HEK293T (cell line): Measurements from ENCODE around the gene ITM2B.

Experiments used
- CTCF ChIA-PET: fragments of 350-600 bp; formaldehyde crosslinking; extraction: SDS; loops from one replicate; lab custom pipeline; 2021; ENCODE audit warnings: antibody characterized with exemption, inconsistent platforms; lab: Yijun Ruan, JAX
- POLR2A ChIA-PET: fragments of 350-600 bp; formaldehyde crosslinking; extraction: SDS; loops from one replicate; lab custom pipeline; 2020; ENCODE audit warnings: antibody characterized with exemption, inconsistent platforms; lab: Yijun Ruan, JAX
- DNase-seq: peaks from one replicate; pipeline ENCODE4 v3.0.0; 2012; ENCODE audit warnings: mixed read lengths; ENCODE audit errors: extremely low spot score
- ARNT ChIP-seq: fragments of 450-650 bp; IDR thresholded peaks from 2 replicates; pipeline ENCODE4 v1.6.1; 2017; ENCODE audit warnings: mild to moderate bottlenecking
- BHLHE40 ChIP-seq: fragments of 450-650 bp; IDR thresholded peaks from 2 replicates; pipeline ENCODE4 v1.6.1; 2016; ENCODE audit warnings: mild to moderate bottlenecking, moderate library complexity, borderline replicate concordance
- CTBP1 ChIP-seq: fragments of 450-650 bp; IDR thresholded peaks from 2 replicates; pipeline ENCODE4 v1.6.1; 2016; ENCODE audit warnings: borderline replicate concordance
- ELF4 ChIP-seq: fragments of 450-650 bp; IDR thresholded peaks from 2 replicates; pipeline ENCODE4 v1.6.1; 2017; ENCODE audit warnings: antibody characterized with exemption
- FOXA1 ChIP-seq: fragments of 450-650 bp; IDR thresholded peaks from 2 replicates; pipeline ENCODE4 v1.6.1; 2016; ENCODE audit warnings: mild to moderate bottlenecking
- FOXK2 ChIP-seq: fragments of 450-650 bp; IDR thresholded peaks from 2 replicates; pipeline ENCODE4 v1.6.1; 2016; ENCODE audit warnings: mild to moderate bottlenecking
- FOXM1 ChIP-seq: fragments of 450-650 bp; IDR thresholded peaks from 2 replicates; pipeline ENCODE4 v1.6.1; 2017; ENCODE audit warnings: mild to moderate bottlenecking, borderline replicate concordance
- HDGF ChIP-seq: fragments of 450-650 bp; IDR thresholded peaks from 2 replicates; pipeline ENCODE4 v1.6.1; 2017; ENCODE audit warnings: antibody characterized with exemption, borderline replicate concordance
- L3MBTL2 ChIP-seq: fragments of 450-650 bp; conservative IDR thresholded peaks from 2 replicates; pipeline ENCODE4 v1.6.1; 2016; ENCODE audit warnings: mild to moderate bottlenecking
- LEF1 ChIP-seq: fragments of 450-650 bp; IDR thresholded peaks from 2 replicates; pipeline ENCODE4 v1.6.1; 2017; ENCODE audit warnings: mild to moderate bottlenecking, borderline replicate concordance
- NFRKB ChIP-seq: fragments of 450-650 bp; IDR thresholded peaks from 2 replicates; pipeline ENCODE4 v1.6.1; 2016; ENCODE audit warnings: mild to moderate bottlenecking, moderate library complexity
- PKNOX1 ChIP-seq: fragments of 450-650 bp; IDR thresholded peaks from 2 replicates; pipeline ENCODE4 v1.6.1; 2016
- SP1 ChIP-seq: fragments of 450-650 bp; IDR thresholded peaks from 2 replicates; pipeline ENCODE4 v1.6.1; 2017
- SUZ12 ChIP-seq: fragments of 450-650 bp; IDR thresholded peaks from 2 replicates; pipeline ENCODE4 v1.6.1; 2016; ENCODE audit warnings: mild to moderate bottlenecking
- TARDBP ChIP-seq: fragments of 450-650 bp; IDR thresholded peaks from 2 replicates; pipeline ENCODE4 v1.6.1; 2016
- ZNF384 ChIP-seq: fragments of 450-650 bp; IDR thresholded peaks from 2 replicates; pipeline ENCODE4 v1.6.1; 2016

Gene ITM2B

GRCh38 chr13:48311223-48311622, 78.2 kb downstream of the ITM2B start:
- DNase-seq, result no peak
- CTCF ChIA-PET, result no interaction called here
- TF ChIP-seq SP1 (no peak), FOXA1 (no peak), L3MBTL2 (no peak), CTBP1 (no peak), ARNT (no peak), BHLHE40 (no peak), LEF1 (no peak), SUZ12 (no peak), NFRKB (no peak), HDGF (no peak), FOXM1 (no peak), PKNOX1 (no peak), TARDBP (no peak), FOXK2 (no peak)
- POLR2A ChIA-PET, result no interaction called here

- POLR2A ChIA-PET, result interaction anchor here (0.8 kb wide), 1 partner anchor 13 kb away, joined by 3 read pairs; the partner anchor contains the start of gene RB1
- DNase-seq, result no peak
- TF ChIP-seq SUZ12 (no peak), PKNOX1 (no peak), FOXA1 (no peak), NFRKB (no peak), ELF4 (no peak), CTBP1 (no peak), ZNF384 (no peak), ARNT (no peak), TARDBP (no peak), HDGF (no peak), LEF1 (no peak), L3MBTL2 (no peak), FOXM1 (no peak), BHLHE40 (no peak)
- CTCF ChIA-PET, result no interaction called here
Observed at GRCh38 chr13:48315969-48316650, 83.1 kb downstream of the ITM2B start.

- ChIA-PET CTCF (no interaction called here), POLR2A (no interaction called here)
- no peak for DNase-seq
- no peak for TF ChIP-seq SUZ12
- no peak for TF ChIP-seq ELF4
- no peak for TF ChIP-seq L3MBTL2
- TF ChIP-seq ARNT, result no peak
- TF ChIP-seq NFRKB, result no peak
- TF ChIP-seq BHLHE40, result no peak
- no peak for TF ChIP-seq HDGF
- no peak for TF ChIP-seq LEF1
- TF ChIP-seq SP1, result no peak
- no peak for TF ChIP-seq TARDBP
- TF ChIP-seq PKNOX1, result no peak
- TF ChIP-seq CTBP1, result no peak
- TF ChIP-seq FOXA1, result no peak
Observed at GRCh38 chr13:48316826-48317510, 84.0 kb downstream of the ITM2B start.

GRCh38 chr13:48317511-48318376, 84.7 kb downstream of the ITM2B start:
- no peak for DNase-seq
- ChIA-PET POLR2A (no interaction called here), CTCF (no interaction called here)
- TF ChIP-seq L3MBTL2 (no peak), SUZ12 (no peak), SP1 (no peak), TARDBP (no peak), FOXM1 (no peak), FOXA1 (no peak), ARNT (no peak), BHLHE40 (no peak), CTBP1 (no peak), ELF4 (no peak), FOXK2 (no peak), PKNOX1 (no peak), ZNF384 (no peak), HDGF (no peak)
